D341Med (cell line): ENCODE measurements around the gene RASSF5.

Experiments
- DNase-seq: peaks from one replicate; pipeline ENCODE4 v3.0.0; 2012; ENCODE audit warnings: low spot score

Gene RASSF5

DNA sequence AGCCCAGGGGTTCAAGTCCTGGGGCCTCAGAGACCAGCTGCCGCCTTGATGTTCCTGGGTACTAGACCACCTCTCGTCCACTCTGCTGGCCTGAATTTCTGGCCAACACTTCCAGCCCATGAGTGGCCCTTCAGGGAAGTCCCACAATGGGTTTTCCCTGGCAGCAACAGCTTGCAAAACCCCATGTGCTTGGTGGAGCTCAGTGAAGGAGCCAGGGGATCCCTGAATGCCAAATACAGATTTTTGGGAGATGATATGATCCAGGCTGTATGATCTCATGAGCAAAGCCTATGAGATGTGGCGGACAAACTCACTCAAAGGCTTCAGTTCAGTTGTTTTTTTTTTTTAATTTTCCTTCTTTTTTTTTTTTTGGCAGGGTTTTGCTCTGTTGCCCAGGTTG is 9.6 kb upstream of the RASSF5 start:
- no peak for DNase-seq

DNA sequence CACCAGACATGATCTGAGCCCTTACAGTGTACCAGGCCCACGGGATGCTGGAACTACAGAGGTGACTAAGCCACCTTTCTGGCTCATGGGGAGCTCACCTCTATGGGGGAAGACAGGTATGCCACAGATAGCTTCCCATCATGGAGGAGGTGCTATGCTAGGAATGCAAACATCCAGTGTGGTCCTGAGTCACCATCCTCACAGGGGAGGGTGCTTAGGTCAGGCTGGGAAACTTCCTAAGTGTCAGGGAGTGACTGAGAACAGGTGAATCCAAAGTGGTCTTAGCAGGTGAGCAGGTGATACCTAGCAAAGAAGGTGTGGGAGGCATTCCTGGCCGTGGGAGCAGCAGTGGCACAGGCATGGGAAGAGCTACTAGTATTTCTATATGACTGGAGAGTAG is 8.6 kb upstream of the RASSF5 start:
- DNase-seq: no peak

DNA sequence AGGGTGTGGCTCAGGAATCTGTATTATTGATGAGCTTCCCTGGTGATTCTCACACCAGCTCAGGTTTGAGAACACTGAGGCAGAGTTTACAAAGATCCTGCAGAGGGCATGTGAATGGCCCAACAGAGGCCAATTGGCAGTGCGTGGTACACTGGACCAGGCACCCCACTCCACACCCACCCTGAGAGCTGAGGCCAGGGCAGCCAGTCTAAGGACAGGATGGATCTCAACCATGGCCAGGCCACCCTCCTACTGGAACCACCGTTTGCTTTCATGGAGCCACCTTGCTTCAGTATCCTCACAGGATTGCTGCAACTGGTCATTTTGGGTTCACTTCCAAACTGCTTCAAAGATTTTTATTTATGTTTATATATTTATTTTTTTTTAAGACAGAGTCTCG is 7.3 kb upstream of the RASSF5 start:
- no peak for DNase-seq

DNA sequence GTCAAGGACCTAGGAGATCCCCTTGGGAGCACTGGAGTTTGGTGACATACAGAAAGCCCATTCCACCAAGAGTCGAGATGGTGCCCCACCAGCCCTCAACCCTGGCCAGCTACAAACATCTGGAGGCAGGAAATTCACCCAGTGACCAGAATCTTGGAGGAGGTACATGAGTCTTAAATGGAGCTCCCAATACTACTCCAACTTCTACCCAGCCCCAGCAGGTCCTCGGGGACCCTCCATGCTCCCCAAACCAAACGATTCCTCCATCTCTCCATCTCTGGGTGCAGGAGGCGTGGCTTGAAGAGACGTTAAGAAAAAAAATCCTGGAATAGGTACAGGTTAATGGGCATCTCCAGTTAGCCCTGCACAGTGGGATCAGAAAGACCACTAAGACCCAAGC is 5.5 kb upstream of the RASSF5 start:
- DNase-seq: no peak

DNA sequence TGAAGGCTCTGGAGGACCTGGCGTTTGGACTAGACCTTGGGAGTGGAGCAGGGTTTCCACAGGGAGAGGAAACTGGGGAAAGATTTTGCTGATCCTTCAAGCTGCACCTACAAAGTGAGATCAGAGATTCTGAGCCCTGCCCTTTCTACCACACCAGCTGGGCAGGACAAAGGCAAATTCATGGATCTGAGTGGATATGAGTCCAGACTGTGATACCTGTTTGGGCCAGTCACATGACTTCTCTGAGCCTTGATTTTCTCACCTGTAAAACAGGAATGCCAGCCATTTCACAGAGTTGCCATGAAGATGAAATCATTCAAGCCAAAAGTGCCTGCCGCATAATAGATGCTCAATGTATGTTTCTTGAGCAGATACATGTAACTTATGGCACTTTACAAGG is 4.9 kb upstream of the RASSF5 start:
- no peak for DNase-seq

DNA sequence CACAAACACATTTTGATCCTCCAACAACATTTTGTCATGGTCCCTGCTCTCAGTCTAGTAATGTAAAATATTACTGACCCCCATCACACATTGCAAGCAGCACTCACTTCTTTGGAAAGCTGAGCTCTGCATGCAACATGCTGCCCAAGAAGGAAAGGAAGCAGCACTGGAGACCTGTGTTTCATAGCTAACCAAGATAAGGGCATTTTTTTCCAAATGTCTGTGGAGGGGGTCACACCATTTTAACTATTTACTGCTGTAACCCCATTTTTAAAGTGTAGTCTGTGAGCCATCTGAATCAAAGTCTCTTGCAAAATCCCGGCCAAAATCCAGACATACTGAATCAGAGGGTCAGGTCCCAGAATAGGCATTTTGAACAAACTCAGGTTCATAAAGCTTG is 4.5 kb upstream of the RASSF5 start:
- DNase-seq: no peak

DNA sequence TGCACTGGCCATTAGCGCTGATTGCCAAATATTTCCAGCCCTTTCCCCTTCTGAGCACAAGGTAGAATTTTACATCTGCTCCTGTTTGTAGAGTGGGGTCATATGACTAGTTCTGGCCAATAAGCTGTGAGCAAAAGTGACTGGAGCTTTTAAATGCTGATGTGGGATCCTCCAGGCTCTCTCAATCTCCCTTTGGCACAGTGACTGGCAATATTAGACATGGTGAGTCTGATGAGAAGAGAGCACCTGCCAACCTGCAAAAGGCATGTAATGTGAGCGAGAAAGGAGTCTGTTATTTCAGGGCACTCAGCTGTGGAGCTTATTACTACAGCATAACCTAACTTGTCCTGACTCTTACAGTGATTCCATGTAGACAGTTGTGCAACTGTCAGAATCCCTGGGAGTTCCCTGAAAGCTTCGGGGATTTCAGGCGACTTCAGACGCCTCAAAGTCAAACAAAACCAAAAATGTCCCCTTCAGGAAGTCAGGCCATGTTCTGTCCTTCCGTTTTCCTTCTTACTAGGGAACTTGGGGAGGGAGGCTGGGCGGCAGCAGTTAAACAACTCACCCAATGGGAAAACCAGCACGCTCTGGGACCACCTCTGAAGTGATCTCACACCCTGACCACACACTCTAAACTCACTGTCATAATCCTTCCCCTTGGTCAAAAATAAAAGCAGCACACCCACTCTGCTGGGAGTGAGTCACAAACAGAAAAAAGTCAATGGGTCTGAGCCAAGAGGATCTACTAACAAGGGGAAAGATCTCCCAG is 3.6 kb upstream of the RASSF5 start:
- no peak for DNase-seq

DNA sequence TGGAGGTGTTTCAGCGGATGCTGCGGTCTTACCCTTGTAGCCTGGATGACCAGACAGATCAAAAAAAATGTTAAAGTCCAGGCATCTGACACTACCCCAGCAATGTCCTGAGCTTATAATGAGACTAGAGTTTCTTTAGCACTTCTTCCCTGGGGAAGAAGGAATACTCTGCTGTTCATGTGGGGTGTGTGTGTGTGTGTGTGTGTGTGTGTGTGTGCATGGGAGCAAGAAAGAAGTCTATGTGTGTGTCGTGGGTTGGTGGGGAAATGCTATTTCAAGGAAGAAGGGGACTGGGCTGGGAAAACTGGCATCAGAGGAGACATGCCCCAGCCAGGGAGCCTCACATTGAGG is 3.0 kb upstream of the RASSF5 start:
- no peak for DNase-seq

DNA sequence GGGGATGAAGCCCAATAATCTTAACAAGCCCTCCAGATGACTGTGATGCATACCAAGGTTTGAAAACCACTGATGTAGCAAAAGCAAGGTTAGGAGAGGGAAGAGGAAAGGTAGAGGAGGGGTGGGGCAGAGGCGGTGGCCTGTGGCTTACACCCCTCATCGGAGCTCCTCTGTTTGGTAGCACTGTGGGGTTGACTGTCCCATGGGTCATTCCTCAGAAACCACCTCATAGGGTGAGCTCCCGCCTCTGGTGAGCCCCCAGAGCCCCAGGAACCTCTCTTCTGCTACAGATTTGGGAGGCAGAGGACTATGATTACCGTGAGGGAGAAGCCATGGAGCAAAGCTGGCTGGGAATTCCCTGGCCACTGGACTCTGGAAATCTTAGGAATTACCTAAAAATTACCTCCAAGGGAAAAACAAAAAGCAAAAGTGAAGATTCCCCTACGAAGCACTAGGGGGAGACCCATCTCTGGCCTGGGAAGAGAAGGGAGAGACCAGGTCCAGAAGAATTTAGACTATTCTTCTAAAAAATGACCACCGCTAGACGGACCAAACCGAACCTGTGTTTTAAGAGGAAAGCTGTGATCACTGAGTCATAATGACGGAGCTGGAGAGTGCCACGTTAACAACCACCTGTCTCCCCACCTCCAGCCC is 1.5 kb upstream of the RASSF5 start:
- DNase-seq: no peak

DNA sequence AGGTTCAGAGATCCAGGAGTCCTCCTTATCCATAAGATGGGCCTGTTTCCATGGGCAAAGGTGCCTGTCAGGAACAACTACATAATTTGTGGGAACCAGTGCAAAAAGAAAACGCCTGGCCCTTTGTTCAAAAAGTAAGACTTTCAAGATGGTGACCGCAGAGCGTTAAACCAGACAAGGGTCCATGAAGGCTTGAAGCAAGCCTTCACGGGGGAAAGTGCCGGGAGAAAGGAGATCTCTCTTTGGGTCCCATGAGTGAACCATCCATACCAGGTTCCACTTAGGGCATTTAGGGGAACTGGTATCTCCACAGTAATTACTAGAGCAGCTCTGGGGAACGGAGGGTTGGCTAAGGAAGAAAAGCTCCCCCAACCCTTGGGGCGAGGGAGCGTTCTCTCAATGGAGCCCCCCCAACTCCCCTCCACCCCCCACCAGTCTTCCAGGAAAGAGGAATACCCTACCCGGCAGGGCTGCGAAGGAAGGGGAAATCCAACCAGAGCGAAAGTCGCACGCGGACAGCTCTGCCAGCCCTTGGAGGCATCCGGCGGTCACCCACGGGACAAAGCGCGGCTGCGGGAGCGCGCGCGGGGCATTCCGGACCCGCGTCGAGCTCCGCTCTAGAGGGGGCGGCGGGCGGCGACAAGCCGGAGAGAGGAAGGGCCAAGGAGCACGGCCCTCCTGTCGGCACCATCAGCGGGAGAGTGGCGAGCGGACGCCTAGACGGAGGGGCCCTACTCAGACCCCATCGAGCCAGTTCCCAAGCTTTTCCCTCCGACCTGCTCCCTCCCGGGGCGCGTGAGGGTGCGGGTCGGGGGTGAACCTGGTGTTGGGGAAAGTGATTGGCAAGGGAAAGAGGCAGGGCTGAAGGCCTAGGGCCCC is 687 bp upstream of the RASSF5 start:
- DNase-seq: peak; percentile 51

DNA sequence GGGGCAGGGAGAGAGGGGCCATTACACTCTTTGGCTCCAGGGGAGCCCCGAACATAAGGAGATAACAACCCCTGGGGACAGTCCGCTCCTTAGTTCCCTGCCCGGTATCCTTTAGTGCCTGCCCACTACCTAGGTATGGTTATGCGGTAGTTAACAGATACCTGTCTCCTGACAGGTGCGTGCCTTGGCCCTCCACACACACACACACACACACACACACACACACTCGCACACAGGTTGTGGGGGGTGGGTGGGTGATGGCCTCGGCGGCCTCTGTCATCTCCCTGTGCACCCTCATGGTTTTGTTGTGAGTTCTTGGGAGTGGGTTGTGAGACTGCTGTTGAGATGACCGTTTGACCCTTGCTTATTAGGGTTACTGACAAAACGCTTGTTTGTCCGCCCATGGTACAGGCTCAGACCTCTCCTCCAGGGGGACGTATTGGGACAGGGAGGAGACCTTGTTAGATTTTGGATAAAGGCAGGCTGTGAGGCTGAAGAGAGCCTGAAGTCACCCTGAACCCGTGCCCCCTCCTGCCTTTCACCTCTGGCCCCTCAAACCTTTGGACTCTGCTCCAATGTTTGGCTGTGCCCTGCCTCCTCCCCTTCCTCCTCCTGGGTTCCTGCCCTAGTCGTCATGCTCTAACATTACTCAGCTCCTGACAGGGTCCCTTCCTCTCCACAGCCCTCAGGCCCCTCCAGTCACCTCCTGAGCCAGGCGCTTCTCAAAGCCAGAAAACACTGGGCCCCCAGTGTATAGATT is 979 bp downstream of the RASSF5 start:
- DNase-seq: no peak

DNA sequence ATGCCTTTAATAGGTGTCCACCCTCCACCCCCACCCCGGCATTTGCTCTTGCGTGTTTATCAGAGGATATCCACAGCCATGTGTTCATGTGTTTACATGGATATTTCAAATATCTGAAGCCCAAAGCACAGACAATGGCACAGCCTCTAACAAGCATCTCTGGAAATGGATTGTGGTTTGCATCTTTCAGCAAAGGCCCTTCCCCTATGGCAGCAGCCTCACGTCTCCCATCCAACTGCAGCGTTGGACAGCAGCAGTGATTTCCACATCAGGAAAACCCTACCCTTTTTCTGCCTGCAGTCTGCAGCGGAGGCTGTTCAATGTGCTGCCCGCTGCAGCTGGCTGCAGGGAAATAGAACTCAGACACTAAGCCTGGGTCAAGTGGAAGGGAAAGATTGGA is 1.6 kb downstream of the RASSF5 start:
- no peak for DNase-seq

DNA sequence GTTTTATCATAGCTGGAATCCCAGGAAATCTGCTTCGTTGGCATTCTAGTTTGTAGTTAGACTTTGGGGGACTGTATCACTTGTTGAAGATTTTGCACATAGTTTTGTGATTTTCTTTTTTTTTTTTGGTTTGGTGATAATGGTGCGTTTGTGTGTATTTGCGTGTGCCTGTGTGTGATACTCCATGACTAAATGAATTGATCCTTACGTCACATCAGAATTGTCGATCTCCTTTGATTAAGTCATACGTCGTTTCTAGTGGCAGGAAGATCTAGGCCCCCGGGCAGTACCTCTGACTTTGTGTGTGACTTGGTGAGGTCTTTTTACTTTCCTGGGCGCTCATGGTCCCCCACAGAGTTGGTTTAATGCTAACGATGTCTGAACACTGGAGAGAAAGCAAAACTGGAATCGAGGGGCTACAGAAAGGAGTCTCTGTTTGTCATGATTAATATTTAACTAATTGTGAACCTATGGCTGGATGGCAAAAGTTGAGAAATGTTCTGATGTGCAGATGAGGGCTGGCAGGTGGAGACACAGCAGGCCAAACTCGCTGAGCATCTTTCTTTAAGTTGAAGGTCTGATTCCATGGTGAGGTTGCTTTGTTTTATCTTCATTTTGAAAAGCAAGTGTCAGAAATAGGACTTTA is 2.4 kb downstream of the RASSF5 start:
- no peak for DNase-seq

DNA sequence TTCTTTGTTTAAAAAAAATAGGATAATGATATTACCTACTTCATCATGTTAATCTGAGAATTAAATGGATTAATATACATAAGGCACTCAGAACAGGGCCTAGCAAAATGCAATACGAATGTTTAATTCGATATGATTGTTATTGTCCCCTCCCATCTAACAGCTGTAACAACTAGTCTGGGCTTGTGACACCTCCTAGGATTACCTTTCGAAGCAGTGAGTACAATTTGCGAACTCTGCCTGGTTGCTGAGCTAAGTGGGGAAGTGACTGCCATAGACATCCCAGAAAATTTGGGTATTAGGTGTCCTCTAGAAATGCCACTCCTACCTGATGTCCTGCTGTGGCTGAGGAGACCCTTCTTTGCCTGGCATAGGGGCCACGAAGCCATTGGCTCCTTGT is 3.0 kb downstream of the RASSF5 start:
- DNase-seq: no peak

DNA sequence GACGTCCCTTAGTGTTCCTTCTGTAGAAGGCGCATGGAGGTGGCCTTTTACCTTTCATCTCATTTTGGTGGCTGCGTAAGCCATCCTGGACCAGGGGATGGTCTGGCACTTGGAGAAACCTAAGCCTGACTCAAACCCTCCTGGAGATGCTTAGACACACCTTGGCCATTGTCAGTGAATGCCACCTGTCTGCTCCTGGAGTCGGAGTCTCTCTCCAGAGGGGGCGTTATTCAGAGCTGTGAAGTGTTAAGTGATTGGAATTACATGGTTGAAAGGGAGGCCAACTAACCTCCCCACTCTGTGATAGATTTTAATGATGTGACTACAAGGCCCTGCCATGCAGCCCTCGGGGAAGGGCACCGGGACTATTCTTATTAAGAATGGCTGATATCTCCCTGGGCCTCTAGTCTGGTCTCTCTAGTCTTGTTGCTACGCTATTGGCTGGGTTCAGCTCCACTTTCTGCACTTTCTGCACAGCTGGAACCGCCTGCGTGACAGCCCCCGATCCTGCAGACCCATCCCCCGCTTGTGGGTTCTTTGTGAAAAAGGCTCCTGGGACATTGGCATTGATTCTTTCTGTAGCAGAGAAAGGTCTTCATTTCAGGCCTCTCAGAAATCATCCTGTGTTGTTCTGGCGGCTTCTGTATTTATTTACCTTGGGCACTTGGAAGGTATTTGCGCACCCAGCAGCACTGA is 4.2 kb downstream of the RASSF5 start:
- no peak for DNase-seq

DNA sequence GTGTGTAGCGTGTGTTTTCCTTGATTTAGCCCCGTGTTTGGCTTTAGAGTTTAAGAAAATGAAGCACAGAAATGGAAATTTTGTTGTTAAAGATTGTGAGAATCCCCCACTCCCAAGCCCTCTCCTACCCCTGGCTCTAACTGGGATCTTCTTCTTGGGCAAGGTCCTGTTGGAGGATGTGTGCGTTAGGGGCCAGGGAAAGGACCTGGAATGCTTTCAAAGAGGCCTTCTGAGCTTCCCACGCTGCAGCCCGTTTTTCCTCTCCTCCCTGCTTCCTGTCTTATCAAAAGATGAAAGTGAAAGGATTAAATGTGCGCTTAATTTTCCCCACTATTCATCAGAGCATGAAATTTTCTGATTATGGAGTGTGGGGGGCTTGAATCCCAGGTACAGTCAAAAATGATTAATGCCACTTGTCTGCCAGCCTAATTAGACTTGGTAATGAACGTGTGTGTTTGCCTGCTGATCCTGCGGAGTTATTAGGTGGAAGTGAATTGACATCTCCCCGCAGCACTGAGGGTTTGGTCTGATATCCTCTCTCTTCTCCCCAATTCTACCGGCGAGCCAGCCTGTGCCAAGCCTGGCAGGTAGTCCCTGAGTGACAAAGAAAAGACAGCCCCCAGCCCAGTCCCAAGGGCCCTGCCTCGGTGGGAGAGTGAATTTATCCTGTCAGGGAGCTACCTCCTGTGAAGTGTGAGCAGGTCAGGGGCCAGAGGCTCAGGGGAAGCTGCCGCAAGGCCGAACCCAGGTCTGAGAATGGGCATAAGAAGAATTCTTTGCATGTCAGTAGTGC is 4.9 kb downstream of the RASSF5 start:
- DNase-seq: no peak

DNA sequence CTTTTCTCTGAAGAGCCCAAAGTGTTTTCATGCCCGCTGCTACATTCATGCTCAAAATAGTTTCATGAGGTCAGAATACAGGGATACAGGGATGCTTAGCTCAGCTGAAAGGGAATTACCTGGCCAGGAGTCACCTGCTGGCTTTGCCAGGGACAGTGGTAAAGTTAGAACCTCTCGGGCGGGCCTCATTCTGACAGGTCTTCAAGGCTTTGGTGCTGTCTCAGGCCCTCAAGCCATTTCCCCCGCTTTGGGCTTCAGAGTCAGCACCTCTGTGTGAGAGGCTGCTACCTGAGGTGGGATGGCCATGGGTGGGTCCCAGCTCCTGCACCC is 5.5 kb downstream of the RASSF5 start:
- no peak for DNase-seq

DNA sequence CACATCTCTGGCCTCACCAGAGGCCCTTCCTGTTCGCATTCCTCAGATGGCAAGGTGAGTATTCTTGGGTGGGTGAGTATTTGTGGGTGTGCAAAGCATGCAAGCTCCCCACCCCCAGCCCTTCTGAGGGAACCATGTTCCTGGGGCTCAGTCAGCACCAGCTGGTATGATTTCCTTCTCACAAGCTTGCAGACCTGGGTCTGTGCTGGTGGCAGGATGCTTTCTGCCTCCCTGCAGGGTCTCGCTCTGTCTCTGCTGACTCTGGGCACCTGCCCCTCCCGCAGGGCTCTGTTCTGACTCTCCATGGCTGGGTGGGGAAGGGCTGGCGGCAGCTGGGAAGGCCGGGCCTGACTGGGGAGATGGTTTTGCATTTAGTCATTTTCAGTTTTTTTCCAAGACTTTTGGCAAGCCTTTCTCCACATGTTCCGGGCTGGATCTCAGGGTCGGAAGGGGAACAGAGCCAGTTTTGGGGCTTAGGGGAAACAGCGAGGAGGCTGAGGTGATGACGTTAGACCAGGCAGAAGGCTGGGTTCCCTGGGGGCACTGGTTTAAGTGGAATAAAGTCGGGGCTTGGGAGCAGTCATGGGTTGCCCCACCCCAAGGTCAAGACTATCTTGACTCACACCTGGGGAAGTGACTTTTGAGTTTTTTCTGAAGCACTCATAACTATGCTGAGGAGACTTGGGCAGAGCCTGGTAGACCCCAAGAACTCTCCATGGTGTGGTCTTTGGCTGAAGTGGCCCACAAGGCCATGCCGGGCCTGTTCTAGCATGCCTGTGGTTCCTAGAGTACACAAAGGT is 6.2 kb downstream of the RASSF5 start:
- DNase-seq: no peak

DNA sequence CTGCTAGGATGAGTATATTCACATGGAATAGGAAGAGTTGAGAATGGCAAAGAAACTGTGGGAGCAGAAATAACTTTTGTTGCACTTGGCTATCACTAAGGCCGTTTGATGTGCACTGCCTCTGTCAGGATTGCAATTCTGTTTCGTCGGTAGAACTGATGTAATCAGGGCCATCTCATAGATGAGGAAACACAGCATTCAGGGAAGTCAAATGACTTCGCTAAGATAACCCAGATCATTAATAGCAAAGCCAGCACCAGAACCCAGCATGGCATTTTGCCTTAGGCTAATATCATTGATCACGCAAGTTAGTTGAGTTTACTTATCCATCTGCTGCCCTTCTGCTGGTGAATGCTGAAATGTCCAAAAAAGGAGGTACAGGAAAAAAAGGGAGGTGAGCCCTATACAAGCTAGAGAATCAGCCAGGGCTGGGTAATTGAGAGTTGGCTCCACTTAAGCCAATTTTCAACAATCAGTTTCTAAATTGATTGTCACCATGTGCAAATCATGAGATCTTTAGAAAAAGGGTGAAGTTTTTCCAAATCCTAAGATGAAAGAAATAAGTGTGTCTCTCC is 7.6 kb downstream of the RASSF5 start:
- no peak for DNase-seq

DNA sequence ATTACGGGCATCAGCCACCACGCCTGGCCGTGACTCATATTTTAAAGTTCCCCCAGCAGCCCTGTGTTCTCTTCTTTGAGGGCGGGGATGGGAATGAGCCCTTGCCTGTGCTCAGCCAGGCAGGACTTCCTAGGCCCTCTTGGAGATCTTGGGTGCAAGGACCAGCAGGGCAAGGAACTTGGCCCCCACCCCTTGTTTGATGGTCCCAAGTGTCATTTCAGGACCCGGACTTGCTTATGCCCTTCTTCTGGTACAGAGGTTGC is 9.3 kb downstream of the RASSF5 start:
- DNase-seq: no peak
